Measurements from ENCODE around the gene GLG1. TPM values are rescaled to one million over a fixed set of nuclear protein-coding genes. Genes with fewer than 3 reads are reported as not detected.

The GLG1 gene
- total RNA-seq, 1 experiment from 2014 or later, result 99.1 TPM

DNA sequence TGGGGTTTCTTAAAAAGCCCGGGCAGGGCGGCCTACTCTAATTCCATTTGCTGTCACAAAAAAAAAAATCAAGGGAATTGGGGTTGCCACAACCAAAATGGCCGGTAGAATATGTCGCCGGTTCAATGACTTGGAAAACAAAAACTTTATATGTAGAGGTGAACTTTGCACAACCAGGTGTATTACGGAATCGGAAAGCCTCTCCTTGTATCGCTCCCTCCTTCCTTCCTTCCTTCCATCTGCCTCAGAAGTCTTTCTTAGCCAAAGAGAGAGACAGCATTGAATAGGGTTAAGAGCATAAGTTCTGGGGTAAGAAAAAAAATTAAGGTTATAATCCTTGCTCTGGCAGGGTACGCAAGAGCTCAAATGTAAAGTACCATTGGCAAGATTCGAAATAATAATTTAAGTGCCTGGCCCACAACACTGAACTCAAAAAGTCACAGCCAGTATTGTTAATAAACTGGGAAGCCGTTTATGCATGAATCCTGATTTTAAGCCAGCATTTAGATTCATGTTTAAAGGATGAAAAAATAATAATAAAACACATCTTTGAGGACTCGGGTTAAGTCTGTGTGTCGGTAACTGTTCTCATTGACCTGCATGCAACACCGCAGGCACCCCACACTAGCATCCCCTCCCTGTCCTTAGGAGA, 522 bp upstream of the GLG1 start:
- POLR2A ChIA-PET, result interaction anchor here (0.6 to 3.1 kb wide), 29 partner anchors 9 to 391 kb away, joined by 3 to 23 read pairs (median 5); partner anchors contain the start of genes PSMD7 and RFWD3
- H3K4me3 Mint-ChIP-seq (ENCODE audit: unreplicated experiment), result peak overlapping the region; percentile 89
- H3K27me3 Mint-ChIP-seq (ENCODE audit: insufficient read depth, unreplicated experiment), result no peaks in the 10 kb centered on the region

GRCh38 chr16:74605746-74606520, 981 bp downstream of the GLG1 start:
- Mint-ChIP-seq H3K4me3 (ENCODE audit: unreplicated experiment) (peak overlapping the region; percentile 89), H3K36me3 (ENCODE audit: insufficient read depth, unreplicated experiment) (no peaks in the 10 kb centered on the region), H3K4me1 (ENCODE audit: insufficient read depth, unreplicated experiment) (peaks cover 24% of the 10 kb centered on the region), H3K9me3 (ENCODE audit: unreplicated experiment) (no peaks in the 10 kb centered on the region), H3K27ac (ENCODE audit: low read depth, unreplicated experiment) (peak overlapping the region; percentile 80), H3K27me3 (ENCODE audit: insufficient read depth, unreplicated experiment) (no peaks in the 10 kb centered on the region)
- TF ChIP-seq, protein P1, sequence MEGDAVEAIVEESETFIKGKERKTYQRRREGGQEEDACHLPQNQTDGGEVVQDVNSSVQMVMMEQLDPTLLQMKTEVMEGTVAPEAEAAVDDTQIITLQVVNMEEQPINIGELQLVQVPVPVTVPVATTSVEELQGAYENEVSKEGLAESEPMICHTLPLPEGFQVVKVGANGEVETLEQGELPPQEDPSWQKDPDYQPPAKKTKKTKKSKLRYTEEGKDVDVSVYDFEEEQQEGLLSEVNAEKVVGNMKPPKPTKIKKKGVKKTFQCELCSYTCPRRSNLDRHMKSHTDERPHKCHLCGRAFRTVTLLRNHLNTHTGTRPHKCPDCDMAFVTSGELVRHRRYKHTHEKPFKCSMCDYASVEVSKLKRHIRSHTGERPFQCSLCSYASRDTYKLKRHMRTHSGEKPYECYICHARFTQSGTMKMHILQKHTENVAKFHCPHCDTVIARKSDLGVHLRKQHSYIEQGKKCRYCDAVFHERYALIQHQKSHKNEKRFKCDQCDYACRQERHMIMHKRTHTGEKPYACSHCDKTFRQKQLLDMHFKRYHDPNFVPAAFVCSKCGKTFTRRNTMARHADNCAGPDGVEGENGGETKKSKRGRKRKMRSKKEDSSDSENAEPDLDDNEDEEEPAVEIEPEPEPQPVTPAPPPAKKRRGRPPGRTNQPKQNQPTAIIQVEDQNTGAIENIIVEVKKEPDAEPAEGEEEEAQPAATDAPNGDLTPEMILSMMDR (IDR thresholded peaks at IDR 0.05; ENCODE audit: unreplicated experiment), result no peak
- POLR2A ChIA-PET, result interaction anchor here (0.6 to 3.1 kb wide), 29 partner anchors 11 to 379 kb away, joined by 3 to 23 read pairs (median 5); partner anchors contain the start of genes MLKL, PSMD7 and WDR59
- intact Hi-C loops (cut with micrococcal nuclease), result loop anchor here (2.0 kb wide), 2 partner anchors 125 to 157 kb away; no protein-coding TSS in a partner anchor
- CTCF ChIA-PET, result interaction anchor here (0.6 to 1.2 kb wide), 3 partner anchors 17 to 156 kb away, joined by 3 to 5 read pairs (median 4); no protein-coding TSS in a partner anchor
- TSS peak; percentile 41 for BruUV-seq (replicated peaks)
- DNase-seq (ENCODE audit: unreplicated experiment), result peak; percentile 26

More for the DNA sequence above, 522 bp upstream of the GLG1 start:
- no peaks in the 10 kb centered on the region for H3K9me3 Mint-ChIP-seq (ENCODE audit: unreplicated experiment)
- peaks cover 19% of the 10 kb centered on the region for H3K4me1 Mint-ChIP-seq (ENCODE audit: insufficient read depth, unreplicated experiment)
- intact Hi-C loops (cut with micrococcal nuclease), result loop anchor here (2.0 kb wide), 2 partner anchors 127 to 159 kb away; no protein-coding TSS in a partner anchor
- H3K27ac Mint-ChIP-seq (ENCODE audit: low read depth, unreplicated experiment), result peak overlapping the region; percentile 51
- no peak for DNase-seq (ENCODE audit: unreplicated experiment)
- H3K36me3 Mint-ChIP-seq (ENCODE audit: insufficient read depth, unreplicated experiment), result no peaks in the 10 kb centered on the region
- TF ChIP-seq, protein P1 (IDR thresholded peaks at IDR 0.05; ENCODE audit: unreplicated experiment), result no peak
- CTCF ChIA-PET, result interaction anchor here (0.6 to 1.2 kb wide), 6 partner anchors 16 to 559 kb away, joined by 3 to 6 read pairs (median 3); no protein-coding TSS in a partner anchor
- TSS peak; percentile 68 for BruUV-seq (replicated peaks)

GRCh38 chr16:74605332-74605731, 1.6 kb downstream of the GLG1 start:
- intact Hi-C loops (cut with micrococcal nuclease), result no loop called here
- no peak for DNase-seq (ENCODE audit: unreplicated experiment)
- no peaks in the 10 kb centered on the region for H3K27me3 Mint-ChIP-seq (ENCODE audit: insufficient read depth, unreplicated experiment)
- H3K4me3 Mint-ChIP-seq (ENCODE audit: unreplicated experiment), result peak overlapping the region; percentile 89
- peaks cover 30% of the 10 kb centered on the region for H3K4me1 Mint-ChIP-seq (ENCODE audit: insufficient read depth, unreplicated experiment)
- ChIA-PET POLR2A (interaction anchor here (0.6 to 3.1 kb wide), 21 partner anchors 11 to 1952 kb away, joined by 3 to 23 read pairs (median 4); partner anchors contain the start of genes MLKL and WDR59), CTCF (interaction anchor here (0.6 to 1.2 kb wide), 3 partner anchors 18 to 156 kb away, joined by 3 to 5 read pairs (median 4); no protein-coding TSS in a partner anchor)
- H3K36me3 Mint-ChIP-seq (ENCODE audit: insufficient read depth, unreplicated experiment), result no peaks in the 10 kb centered on the region
- H3K27ac Mint-ChIP-seq (ENCODE audit: low read depth, unreplicated experiment), result peak overlapping the region; percentile 80
- BruUV-seq (replicated peaks), result no TSS peak
- TF ChIP-seq, protein P1 (IDR thresholded peaks at IDR 0.05; ENCODE audit: unreplicated experiment), result no peak
- H3K9me3 Mint-ChIP-seq (ENCODE audit: unreplicated experiment), result no peaks in the 10 kb centered on the region

Data from MCF 10A (cell line).